SK-N-SH treated with all-trans-retinoic acid at 6 μM for 48 hours (cell line): ENCODE data around the gene ARHGDIB.

ENCODE experiments used
- ATAC-seq: fragments of 200-7000 bp; cut with Tn5 transposase; 3 replicates; pipeline ENCODE4 v1.9.1; 2020; ENCODE audit warnings: mild to moderate bottlenecking, moderate library complexity
- ESRRG ChIP-seq: fragments of 250-450 bp; sonication (Bioruptor Pico); IDR thresholded peaks from 2 replicates; pipeline ENCODE4 v1.6.1; 2021; ENCODE audit warnings: mild to moderate bottlenecking
- GLIS3 ChIP-seq: fragments of 250-450 bp; sonication (Bioruptor Pico); IDR thresholded peaks from 2 replicates; pipeline ENCODE4 v1.5.0; 2020; ENCODE audit warnings: mild to moderate bottlenecking, moderate library complexity
- ISL1 ChIP-seq: fragments of 250-450 bp; sonication (Bioruptor Pico); IDR thresholded peaks from 2 replicates; pipeline ENCODE4 v2.1.2; 2022; ENCODE audit warnings: mild to moderate bottlenecking, moderate library complexity
- TOX ChIP-seq: fragments of 250-450 bp; sonication (Bioruptor Pico); IDR thresholded peaks from 2 replicates; pipeline ENCODE4 v1.8.0; 2021; ENCODE audit warnings: mild to moderate bottlenecking, moderate library complexity, borderline replicate concordance
- ZFP3 ChIP-seq: fragments of 250-450 bp; sonication (Bioruptor Pico); IDR thresholded peaks from 2 replicates; pipeline ENCODE4 v1.5.0; 2020; ENCODE audit warnings: mild to moderate bottlenecking, moderate library complexity
- ZFP30 ChIP-seq: fragments of 450-650 bp; formaldehyde crosslinking; IDR thresholded peaks from 2 replicates; pipeline ENCODE4 v1.5.0; 2022; ENCODE audit warnings: mild to moderate bottlenecking, moderate library complexity
- TF ChIP-seq, protein P1 (sequence below): fragments of 250-450 bp; sonication (Bioruptor Pico); IDR thresholded peaks from 2 replicates; pipeline ENCODE4 v1.5.1; 2020; ENCODE audit warnings: low read depth, mild to moderate bottlenecking, moderate library complexity
- TF ChIP-seq, protein P2 (sequence below): fragments of 250-450 bp; sonication (Bioruptor Pico); IDR thresholded peaks from 2 replicates; pipeline ENCODE4 v1.5.1; 2021; ENCODE audit warnings: mild to moderate bottlenecking, moderate library complexity
- TF ChIP-seq, protein P3 (sequence below): fragments of 250-450 bp; sonication (Bioruptor Pico); IDR thresholded peaks from 2 replicates; pipeline ENCODE4 v1.8.0; 2020; ENCODE audit warnings: mild to moderate bottlenecking, moderate library complexity, borderline replicate concordance
- TF ChIP-seq, protein P4 (sequence below): fragments of 250-450 bp; sonication (Bioruptor Pico); IDR thresholded peaks from 2 replicates; pipeline ENCODE4 v1.5.0; 2020; ENCODE audit warnings: mild to moderate bottlenecking, moderate library complexity
- TF ChIP-seq, protein P5 (sequence below): fragments of 250-450 bp; sonication (Bioruptor Pico); IDR thresholded peaks from 2 replicates; pipeline ENCODE4 v1.8.0; 2021; ENCODE audit warnings: low read depth, mild to moderate bottlenecking, moderate library complexity, borderline replicate concordance

The ARHGDIB gene

DNA sequence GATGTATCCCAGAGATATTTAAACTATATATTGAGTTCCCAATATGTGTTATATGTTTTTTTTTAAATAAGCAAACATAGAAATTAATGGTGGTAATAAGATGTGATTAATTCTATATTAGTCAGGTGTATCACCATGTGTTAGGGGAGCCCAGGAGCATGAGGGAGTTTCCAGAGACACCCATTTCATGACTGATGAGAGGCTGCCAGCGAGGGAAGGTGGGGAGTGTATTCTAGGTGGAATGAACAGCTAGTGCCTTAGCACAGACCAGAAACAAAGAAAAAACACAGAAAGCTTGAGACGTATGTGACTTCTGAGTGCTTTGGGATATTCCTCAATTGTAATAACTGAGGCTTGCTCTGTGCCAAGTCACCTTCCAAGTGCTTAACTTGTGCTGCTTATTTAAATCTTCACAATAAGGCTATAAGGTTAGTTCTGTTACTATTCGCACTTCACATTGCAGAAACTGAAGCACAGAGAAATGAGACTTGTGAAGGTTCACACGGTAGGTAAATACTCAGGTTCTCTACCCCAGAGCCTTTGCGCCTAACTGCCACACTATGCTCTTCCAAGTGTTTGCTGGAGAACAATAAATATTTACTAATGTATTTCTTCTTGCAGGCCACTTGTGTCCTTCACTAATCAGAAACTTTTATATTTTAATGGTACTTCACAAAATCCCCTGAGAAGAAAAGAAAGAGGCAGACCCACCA, 57.9 kb downstream of the ARHGDIB start (continued):
- TF ChIP-seq TOX (CRISPR knock-in tag), result no peak
- TF ChIP-seq, protein P1, sequence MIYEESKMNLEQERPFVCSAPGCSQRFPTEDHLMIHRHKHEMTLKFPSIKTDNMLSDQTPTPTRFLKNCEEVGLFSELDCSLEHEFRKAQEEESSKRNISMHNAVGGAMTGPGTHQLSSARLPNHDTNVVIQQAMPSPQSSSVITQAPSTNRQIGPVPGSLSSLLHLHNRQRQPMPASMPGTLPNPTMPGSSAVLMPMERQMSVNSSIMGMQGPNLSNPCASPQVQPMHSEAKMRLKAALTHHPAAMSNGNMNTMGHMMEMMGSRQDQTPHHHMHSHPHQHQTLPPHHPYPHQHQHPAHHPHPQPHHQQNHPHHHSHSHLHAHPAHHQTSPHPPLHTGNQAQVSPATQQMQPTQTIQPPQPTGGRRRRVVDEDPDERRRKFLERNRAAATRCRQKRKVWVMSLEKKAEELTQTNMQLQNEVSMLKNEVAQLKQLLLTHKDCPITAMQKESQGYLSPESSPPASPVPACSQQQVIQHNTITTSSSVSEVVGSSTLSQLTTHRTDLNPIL (CRISPR knock-in tag), result no peak

DNA sequence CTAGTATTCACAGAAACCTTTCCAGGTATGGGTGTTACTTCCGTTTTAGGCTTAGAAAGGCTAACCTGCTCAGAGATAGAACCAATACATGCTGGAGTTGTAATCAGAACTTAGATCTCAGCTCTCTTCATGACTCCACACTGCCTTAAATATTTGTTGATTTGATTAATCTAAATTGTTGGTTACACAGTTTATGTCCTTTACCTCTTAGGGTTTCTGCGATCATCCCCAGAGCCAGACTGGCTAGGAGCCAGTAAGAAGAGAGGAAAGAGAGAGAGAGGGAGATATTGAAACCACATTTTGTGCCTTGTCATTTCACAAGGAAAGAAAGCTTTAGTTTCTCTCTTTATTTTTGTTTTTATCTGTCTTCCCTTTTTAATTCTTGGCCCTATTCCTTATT, 58.9 kb downstream of the ARHGDIB start:
- TF ChIP-seq ISL1 (CRISPR knock-in tag) (no peak), GLIS3 (CRISPR knock-in tag) (no peak), ZFP30 (CRISPR knock-in tag) (no peak), TOX (CRISPR knock-in tag) (no peak), ZFP3 (CRISPR knock-in tag) (no peak)
- TF ChIP-seq, protein P2, sequence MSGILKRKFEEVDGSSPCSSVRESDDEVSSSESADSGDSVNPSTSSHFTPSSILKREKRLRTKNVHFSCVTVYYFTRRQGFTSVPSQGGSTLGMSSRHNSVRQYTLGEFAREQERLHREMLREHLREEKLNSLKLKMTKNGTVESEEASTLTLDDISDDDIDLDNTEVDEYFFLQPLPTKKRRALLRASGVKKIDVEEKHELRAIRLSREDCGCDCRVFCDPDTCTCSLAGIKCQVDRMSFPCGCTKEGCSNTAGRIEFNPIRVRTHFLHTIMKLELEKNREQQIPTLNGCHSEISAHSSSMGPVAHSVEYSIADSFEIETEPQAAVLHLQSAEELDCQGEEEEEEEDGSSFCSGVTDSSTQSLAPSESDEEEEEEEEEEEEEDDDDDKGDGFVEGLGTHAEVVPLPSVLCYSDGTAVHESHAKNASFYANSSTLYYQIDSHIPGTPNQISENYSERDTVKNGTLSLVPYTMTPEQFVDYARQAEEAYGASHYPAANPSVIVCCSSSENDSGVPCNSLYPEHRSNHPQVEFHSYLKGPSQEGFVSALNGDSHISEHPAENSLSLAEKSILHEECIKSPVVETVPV (CRISPR knock-in tag), result no peak
- TF ChIP-seq, protein P1 (CRISPR knock-in tag), result no peak
- TF ChIP-seq, protein P3, sequence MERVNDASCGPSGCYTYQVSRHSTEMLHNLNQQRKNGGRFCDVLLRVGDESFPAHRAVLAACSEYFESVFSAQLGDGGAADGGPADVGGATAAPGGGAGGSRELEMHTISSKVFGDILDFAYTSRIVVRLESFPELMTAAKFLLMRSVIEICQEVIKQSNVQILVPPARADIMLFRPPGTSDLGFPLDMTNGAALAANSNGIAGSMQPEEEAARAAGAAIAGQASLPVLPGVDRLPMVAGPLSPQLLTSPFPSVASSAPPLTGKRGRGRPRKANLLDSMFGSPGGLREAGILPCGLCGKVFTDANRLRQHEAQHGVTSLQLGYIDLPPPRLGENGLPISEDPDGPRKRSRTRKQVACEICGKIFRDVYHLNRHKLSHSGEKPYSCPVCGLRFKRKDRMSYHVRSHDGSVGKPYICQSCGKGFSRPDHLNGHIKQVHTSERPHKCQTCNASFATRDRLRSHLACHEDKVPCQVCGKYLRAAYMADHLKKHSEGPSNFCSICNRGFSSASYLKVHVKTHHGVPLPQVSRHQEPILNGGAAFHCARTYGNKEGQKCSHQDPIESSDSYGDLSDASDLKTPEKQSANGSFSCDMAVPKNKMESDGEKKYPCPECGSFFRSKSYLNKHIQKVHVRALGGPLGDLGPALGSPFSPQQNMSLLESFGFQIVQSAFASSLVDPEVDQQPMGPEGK, result no peak
- peak; percentile 83 for ATAC-seq

DNA sequence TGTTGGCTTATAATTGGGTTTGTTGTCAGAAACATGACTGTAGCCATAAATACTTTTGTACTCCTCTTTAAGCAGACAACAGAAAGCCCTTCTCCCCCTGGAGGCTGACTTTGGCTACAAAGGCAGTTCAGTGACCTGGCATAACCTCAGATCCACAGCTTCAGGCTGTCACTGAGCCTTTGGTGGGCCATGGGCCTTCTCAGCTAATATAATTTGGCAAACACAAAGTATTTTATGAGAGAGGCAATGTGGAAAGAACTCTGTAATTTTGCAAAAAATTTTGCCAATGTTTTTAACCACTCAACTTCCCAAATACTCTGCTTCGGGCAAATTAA, 60.2 kb downstream of the ARHGDIB start:
- peak; percentile 37; the same call in 2 of the 3 replicates for ATAC-seq
- TF ChIP-seq, protein P1 (CRISPR knock-in tag), result no peak
- TF ChIP-seq, protein P4, sequence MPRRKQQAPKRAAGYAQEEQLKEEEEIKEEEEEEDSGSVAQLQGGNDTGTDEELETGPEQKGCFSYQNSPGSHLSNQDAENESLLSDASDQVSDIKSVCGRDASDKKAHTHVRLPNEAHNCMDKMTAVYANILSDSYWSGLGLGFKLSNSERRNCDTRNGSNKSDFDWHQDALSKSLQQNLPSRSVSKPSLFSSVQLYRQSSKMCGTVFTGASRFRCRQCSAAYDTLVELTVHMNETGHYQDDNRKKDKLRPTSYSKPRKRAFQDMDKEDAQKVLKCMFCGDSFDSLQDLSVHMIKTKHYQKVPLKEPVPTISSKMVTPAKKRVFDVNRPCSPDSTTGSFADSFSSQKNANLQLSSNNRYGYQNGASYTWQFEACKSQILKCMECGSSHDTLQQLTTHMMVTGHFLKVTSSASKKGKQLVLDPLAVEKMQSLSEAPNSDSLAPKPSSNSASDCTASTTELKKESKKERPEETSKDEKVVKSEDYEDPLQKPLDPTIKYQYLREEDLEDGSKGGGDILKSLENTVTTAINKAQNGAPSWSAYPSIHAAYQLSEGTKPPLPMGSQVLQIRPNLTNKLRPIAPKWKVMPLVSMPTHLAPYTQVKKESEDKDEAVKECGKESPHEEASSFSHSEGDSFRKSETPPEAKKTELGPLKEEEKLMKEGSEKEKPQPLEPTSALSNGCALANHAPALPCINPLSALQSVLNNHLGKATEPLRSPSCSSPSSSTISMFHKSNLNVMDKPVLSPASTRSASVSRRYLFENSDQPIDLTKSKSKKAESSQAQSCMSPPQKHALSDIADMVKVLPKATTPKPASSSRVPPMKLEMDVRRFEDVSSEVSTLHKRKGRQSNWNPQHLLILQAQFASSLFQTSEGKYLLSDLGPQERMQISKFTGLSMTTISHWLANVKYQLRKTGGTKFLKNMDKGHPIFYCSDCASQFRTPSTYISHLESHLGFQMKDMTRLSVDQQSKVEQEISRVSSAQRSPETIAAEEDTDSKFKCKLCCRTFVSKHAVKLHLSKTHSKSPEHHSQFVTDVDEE (CRISPR knock-in tag), result no peak
- TF ChIP-seq GLIS3 (CRISPR knock-in tag) (no peak), ESRRG (CRISPR knock-in tag) (no peak)
- TF ChIP-seq, protein P3, result no peak
- TF ChIP-seq, protein P5, sequence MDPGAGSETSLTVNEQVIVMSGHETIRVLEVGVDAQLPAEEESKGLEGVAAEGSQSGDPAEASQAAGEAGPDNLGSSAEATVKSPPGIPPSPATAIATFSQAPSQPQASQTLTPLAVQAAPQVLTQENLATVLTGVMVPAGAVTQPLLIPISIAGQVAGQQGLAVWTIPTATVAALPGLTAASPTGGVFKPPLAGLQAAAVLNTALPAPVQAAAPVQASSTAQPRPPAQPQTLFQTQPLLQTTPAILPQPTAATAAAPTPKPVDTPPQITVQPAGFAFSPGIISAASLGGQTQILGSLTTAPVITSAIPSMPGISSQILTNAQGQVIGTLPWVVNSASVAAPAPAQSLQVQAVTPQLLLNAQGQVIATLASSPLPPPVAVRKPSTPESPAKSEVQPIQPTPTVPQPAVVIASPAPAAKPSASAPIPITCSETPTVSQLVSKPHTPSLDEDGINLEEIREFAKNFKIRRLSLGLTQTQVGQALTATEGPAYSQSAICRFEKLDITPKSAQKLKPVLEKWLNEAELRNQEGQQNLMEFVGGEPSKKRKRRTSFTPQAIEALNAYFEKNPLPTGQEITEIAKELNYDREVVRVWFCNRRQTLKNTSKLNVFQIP, result no peak
